HEK293T (cell line): ENCODE measurements around the gene SPRYD4.

Experiments used
- CTCF ChIA-PET: fragments of 350-600 bp; formaldehyde crosslinking; extraction: SDS; loops from one replicate; lab custom pipeline; 2021; ENCODE audit warnings: antibody characterized with exemption, inconsistent platforms; lab: Yijun Ruan, JAX
- POLR2A ChIA-PET: fragments of 350-600 bp; formaldehyde crosslinking; extraction: SDS; loops from one replicate; lab custom pipeline; 2020; ENCODE audit warnings: antibody characterized with exemption, inconsistent platforms; lab: Yijun Ruan, JAX
- DNase-seq: peaks from one replicate; pipeline ENCODE4 v3.0.0; 2012; ENCODE audit warnings: mixed read lengths; ENCODE audit errors: extremely low spot score
- ARNT ChIP-seq: fragments of 450-650 bp; IDR thresholded peaks from 2 replicates; pipeline ENCODE4 v1.6.1; 2017; ENCODE audit warnings: mild to moderate bottlenecking
- BHLHE40 ChIP-seq: fragments of 450-650 bp; IDR thresholded peaks from 2 replicates; pipeline ENCODE4 v1.6.1; 2016; ENCODE audit warnings: mild to moderate bottlenecking, moderate library complexity, borderline replicate concordance
- CTBP1 ChIP-seq: fragments of 450-650 bp; IDR thresholded peaks from 2 replicates; pipeline ENCODE4 v1.6.1; 2016; ENCODE audit warnings: borderline replicate concordance
- ELF4 ChIP-seq: fragments of 450-650 bp; IDR thresholded peaks from 2 replicates; pipeline ENCODE4 v1.6.1; 2017; ENCODE audit warnings: antibody characterized with exemption
- FOXA1 ChIP-seq: fragments of 450-650 bp; IDR thresholded peaks from 2 replicates; pipeline ENCODE4 v1.6.1; 2016; ENCODE audit warnings: mild to moderate bottlenecking
- FOXK2 ChIP-seq: fragments of 450-650 bp; IDR thresholded peaks from 2 replicates; pipeline ENCODE4 v1.6.1; 2016; ENCODE audit warnings: mild to moderate bottlenecking
- FOXM1 ChIP-seq: fragments of 450-650 bp; IDR thresholded peaks from 2 replicates; pipeline ENCODE4 v1.6.1; 2017; ENCODE audit warnings: mild to moderate bottlenecking, borderline replicate concordance
- HDGF ChIP-seq: fragments of 450-650 bp; IDR thresholded peaks from 2 replicates; pipeline ENCODE4 v1.6.1; 2017; ENCODE audit warnings: antibody characterized with exemption, borderline replicate concordance
- L3MBTL2 ChIP-seq: fragments of 450-650 bp; conservative IDR thresholded peaks from 2 replicates; pipeline ENCODE4 v1.6.1; 2016; ENCODE audit warnings: mild to moderate bottlenecking
- LEF1 ChIP-seq: fragments of 450-650 bp; IDR thresholded peaks from 2 replicates; pipeline ENCODE4 v1.6.1; 2017; ENCODE audit warnings: mild to moderate bottlenecking, borderline replicate concordance
- NFRKB ChIP-seq: fragments of 450-650 bp; IDR thresholded peaks from 2 replicates; pipeline ENCODE4 v1.6.1; 2016; ENCODE audit warnings: mild to moderate bottlenecking, moderate library complexity
- SP1 ChIP-seq: fragments of 450-650 bp; IDR thresholded peaks from 2 replicates; pipeline ENCODE4 v1.6.1; 2017
- SUZ12 ChIP-seq: fragments of 450-650 bp; IDR thresholded peaks from 2 replicates; pipeline ENCODE4 v1.6.1; 2016; ENCODE audit warnings: mild to moderate bottlenecking
- TARDBP ChIP-seq: fragments of 450-650 bp; IDR thresholded peaks from 2 replicates; pipeline ENCODE4 v1.6.1; 2016
- ZNF384 ChIP-seq: fragments of 450-650 bp; IDR thresholded peaks from 2 replicates; pipeline ENCODE4 v1.6.1; 2016
- TF ChIP-seq, protein P1 (sequence below): fragments of 450-650 bp; IDR thresholded peaks from 2 replicates; pipeline ENCODE4 v1.6.1; 2016

The SPRYD4 gene

DNA sequence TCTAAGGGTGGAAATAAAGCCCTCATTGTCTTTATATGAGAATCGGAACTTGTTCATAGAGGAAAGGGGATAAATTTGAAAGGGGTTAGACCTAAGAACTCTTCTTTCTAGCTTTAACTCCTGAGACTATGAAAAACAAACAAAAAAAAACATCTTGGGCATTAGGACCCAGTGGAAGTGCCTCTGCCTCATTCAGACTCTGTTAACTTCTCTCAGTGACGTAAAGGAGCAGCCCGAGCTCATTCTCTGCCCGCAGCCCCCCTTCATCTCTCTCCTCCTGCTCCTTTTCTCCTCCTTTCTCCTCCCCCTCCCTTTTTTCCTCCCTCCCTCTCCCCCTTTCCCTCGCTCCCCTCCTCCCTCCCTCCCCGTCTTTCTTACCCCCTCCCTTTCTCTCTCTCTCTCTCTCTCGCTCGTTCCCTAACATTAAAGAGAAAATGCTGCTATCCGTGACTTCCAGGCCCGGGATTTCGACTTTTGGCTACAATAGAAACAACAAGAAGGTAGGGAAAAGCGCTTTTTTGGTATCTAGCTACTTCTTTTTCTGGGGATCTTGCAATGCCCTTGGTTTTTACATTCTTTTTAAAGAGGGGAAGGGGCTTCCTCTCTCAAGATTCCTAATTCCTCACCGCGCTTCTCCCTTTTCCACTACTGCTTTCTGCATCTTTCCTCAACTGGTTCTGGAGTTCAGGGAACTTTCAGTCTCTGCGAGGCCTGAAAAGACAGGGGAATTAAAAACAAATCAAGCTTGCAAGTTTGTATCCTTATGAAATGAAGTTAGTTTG is 53.4 kb downstream of the SPRYD4 start, which contains the start of gene RBMS2:
Gene RBMS2, plus strand, starts transcription at position 231 of the 782 bp plus-strand sequence. Its CDS starts 204 bp downstream, at position 435.
- TF ChIP-seq LEF1 (no peak), ZNF384 (peak; percentile 81; the same call in 1 of the 2 replicates)
- DNase-seq: peak; percentile 76
- ChIA-PET CTCF (interaction anchor here (0.8 to 1.8 kb wide), 4 partner anchors 14 to 115 kb away, joined by 3 to 8 read pairs (median 4); no protein-coding TSS in a partner anchor), POLR2A (interaction anchor here (0.7 to 2.4 kb wide), 6 partner anchors 18 to 167 kb away, joined by 3 to 10 read pairs (median 4); no protein-coding TSS in a partner anchor)

DNA sequence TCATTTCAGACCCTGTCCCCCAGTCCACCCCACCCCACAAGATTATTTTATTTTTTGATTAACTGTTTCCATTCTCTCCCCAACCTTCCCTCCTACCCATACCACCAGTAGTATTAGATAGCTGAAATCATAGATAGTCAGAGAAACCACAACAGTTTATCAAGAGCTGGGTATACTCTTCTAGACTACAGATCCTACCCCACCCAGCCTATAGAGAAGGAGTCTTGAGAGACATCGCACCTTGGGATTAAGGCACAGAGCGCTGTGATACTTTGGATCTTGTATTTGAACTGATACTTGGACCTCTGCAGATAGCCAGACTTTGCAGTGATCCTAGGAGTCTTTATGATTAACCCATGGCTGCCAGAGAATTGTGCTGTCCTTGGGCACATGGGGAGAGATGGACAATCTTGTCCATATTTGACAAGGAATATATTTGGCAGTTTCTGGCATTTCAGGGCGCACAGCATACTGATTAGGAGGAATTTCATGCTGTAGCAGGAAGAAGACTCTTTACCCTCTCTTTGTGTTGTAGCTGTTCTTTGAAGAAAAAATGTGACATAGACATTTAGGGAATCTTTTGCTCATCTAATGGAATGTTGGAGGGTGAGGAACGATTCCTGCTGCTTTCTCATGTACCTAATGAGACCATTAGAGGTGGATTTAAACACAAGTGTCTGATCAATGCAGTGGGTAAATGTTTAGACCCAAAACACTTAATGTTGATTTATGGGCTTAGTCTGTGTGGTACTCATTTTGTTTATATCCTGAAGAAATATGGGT is 54.2 kb downstream of the SPRYD4 start:
- TF ChIP-seq TARDBP: no peak
- TF ChIP-seq, protein P1, sequence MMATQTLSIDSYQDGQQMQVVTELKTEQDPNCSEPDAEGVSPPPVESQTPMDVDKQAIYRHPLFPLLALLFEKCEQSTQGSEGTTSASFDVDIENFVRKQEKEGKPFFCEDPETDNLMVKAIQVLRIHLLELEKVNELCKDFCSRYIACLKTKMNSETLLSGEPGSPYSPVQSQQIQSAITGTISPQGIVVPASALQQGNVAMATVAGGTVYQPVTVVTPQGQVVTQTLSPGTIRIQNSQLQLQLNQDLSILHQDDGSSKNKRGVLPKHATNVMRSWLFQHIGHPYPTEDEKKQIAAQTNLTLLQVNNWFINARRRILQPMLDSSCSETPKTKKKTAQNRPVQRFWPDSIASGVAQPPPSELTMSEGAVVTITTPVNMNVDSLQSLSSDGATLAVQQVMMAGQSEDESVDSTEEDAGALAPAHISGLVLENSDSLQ: peak; percentile 31; the same call in 1 of the 2 replicates
- 0 out of 2 replicates have a peak, but pooled peaks have one; percentile 24 for TF ChIP-seq L3MBTL2
- DNase-seq: no peak
- ChIA-PET POLR2A (interaction anchor here (1.4 to 2.4 kb wide), 3 partner anchors 34 to 166 kb away, joined by 3 to 10 read pairs (median 5); no protein-coding TSS in a partner anchor), CTCF (interaction anchor here (0.8 to 1.2 kb wide), 2 partner anchors 13 to 69 kb away, joined by 3 read pairs; no protein-coding TSS in a partner anchor)

DNA sequence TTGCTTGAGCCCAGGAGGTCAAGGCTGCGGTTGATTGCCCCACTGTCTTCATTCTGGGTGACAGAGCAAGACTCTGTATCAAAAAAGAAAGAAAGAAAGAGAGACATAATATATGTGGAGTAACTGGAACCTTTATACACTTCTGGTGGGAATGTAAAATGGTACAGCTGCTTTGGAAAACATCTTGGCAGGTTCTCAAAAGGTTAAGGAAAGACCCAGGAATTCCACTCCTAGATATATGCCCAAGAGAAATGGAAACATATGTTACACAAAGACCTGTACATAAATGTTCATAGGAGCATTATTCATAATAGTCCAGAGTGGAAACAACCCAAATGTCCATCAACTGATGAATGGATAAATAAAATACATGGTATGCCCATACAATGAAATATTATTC is 60.5 kb downstream of the SPRYD4 start:
- TF ChIP-seq FOXK2 (no peak), TARDBP (no peak), SP1 (no peak), ZNF384 (no peak), FOXA1 (no peak), BHLHE40 (no peak), ARNT (no peak), NFRKB (no peak), FOXM1 (no peak), SUZ12 (no peak), LEF1 (no peak), L3MBTL2 (no peak), HDGF (no peak), ELF4 (no peak), CTBP1 (no peak)
- TF ChIP-seq, protein P1: no peak
- DNase-seq: no peak
- POLR2A ChIA-PET: no interaction called here
- CTCF ChIA-PET: interaction anchor here (0.6 kb wide), 1 partner anchor 15 kb away, joined by 3 read pairs; no protein-coding TSS in a partner anchor
